Measurements from ENCODE around the gene P2RX6.
"Not testable (repeated sequence)": the region's sequence is repeated elsewhere in the genome, so short reads cannot be mapped to it uniquely, and the experiment has no call there.

Gene P2RX6

DNA sequence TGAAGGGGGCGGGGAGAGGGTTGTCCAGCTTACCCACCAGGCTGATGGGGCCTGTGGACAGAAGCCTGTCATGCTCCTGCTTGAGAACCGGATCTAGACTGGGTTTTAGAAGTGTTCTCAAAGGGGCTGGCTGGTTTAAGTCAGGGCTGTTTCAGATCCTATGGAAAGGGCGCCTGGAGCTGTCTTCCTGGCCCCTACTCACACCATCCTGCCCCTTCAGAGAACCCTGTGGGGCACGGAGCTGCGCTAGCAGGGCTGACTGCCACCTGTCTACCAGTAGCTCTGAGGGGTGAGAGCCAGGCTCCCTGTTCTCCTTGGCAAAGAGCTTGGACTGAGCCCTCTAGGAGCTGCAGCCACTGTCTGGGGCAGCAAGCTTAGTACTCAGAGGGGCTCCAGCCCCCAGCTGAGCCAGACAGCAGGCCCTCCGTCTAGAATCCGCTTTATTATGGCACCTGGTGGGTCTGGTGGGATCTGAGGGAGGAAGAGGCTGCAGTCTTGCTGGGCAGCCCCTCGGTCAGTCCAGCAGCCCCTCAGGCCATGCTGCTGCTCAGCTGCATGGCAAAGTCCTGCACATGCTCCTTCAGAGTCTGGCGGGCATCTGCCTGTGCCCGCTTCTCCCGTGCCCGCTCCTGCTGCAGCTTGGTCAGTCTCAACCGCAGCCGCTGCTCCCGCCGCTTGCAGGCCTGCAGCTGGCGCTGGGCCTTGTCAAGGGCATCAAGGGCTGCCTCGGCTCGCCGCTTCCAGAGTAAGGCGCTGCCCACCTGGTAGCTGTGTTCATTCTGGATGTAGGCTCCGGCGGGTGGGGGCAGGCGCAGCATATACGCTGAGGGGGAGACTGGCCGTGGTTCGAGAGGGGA is 15.4 kb upstream of the P2RX6 start:
- Histone ChIP-seq H3K4me3 (replicated peaks; ENCODE audit: low read depth, low read length) (no peak overlapping the region; the same call in 1 of the 2 replicates), H3K36me3 (ENCODE audit: control insufficient read depth, insufficient read depth, low read length) (peaks cover 24% of the 10 kb centered on the region), H3K27me3 (replicated peaks; ENCODE audit: control insufficient read depth, insufficient read depth, low read length) (no peaks in the 10 kb centered on the region)
- TF ChIP-seq, protein P1, sequence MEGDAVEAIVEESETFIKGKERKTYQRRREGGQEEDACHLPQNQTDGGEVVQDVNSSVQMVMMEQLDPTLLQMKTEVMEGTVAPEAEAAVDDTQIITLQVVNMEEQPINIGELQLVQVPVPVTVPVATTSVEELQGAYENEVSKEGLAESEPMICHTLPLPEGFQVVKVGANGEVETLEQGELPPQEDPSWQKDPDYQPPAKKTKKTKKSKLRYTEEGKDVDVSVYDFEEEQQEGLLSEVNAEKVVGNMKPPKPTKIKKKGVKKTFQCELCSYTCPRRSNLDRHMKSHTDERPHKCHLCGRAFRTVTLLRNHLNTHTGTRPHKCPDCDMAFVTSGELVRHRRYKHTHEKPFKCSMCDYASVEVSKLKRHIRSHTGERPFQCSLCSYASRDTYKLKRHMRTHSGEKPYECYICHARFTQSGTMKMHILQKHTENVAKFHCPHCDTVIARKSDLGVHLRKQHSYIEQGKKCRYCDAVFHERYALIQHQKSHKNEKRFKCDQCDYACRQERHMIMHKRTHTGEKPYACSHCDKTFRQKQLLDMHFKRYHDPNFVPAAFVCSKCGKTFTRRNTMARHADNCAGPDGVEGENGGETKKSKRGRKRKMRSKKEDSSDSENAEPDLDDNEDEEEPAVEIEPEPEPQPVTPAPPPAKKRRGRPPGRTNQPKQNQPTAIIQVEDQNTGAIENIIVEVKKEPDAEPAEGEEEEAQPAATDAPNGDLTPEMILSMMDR (IDR thresholded peaks at IDR 0.05; ENCODE audit: insufficient read depth, low read length, poor library complexity, severe bottlenecking): no peak
- no peak for DNase-seq (ENCODE audit: extremely low read depth, insufficient read length)

DNA sequence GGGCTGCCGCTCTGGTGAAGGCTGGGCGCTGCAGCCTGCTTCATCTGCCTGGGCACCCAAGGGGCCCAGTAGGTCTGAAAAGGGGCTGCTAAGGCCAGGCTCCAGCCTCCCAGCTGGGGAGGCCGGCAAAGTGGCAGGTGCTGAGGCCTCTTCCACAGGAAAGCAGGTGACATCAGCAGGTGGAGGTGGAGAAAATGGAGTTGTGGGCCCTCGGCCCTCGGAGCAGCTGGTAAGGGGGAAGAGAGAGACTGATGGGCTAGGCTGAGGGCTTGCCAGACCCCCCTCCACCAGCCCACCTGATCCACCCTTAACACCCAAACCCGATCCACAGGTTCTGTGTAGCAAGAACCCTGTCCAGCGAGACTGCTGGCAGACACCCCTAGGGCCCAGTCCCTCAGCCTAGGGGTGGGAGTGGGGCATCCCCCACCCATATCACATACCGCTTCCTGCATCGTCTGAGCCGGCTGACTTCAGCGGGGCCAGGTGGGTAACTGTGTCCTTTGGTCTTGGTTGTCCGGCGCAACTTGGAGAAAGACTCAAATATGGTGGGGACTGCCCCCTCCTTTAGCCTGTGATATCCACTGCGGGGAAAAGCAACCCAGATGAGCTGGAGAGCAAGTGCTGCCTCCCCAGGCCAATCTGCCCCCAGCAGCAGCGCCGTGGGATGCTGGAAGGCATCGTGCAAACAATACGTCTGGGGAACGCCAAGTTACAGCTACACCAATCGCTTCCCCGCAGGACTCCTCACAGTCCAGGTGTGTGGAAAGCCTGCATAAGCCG is 14.6 kb upstream of the P2RX6 start:
- DNase-seq (ENCODE audit: extremely low read depth, insufficient read length): no peak
- peak overlapping the region; percentile 81 for H3K4me3 ChIP-seq (replicated peaks; ENCODE audit: low read depth, low read length)
- peaks cover 24% of the 10 kb centered on the region for H3K36me3 ChIP-seq (ENCODE audit: control insufficient read depth, insufficient read depth, low read length)
- H3K27me3 ChIP-seq (replicated peaks; ENCODE audit: control insufficient read depth, insufficient read depth, low read length): no peaks in the 10 kb centered on the region
- TF ChIP-seq, protein P1 (IDR thresholded peaks at IDR 0.05; ENCODE audit: insufficient read depth, low read length, poor library complexity, severe bottlenecking): no peak

DNA sequence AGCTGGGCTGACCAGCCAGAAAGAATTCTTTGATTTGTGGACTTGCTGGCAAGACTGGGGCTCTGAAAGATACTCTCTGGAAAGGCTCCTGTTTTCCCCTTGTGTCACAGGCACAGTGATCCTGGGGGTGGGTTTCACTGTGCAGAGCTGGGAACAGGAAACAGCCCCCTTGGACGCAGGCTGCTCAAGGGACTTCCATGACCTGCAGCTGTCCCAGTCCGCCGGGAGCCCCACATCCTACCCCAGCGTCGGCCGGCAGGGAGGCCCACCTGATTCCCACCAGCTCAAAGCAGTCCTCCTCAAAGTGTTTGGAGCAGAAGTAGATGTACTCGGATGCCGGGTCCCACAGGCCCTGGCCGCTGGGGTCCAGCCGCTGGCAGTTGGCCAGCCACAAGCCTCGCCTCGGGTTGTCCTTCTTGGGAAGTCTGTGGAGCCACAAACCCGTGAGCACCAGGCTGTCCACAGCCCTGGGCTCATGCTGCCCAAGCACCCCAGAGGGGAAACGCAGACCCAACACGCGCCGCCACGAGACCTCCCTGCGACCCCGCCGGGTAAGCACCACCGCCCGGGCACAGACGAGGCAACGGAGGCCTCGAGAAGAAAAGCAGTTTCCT is 13.9 kb upstream of the P2RX6 start:
- H3K36me3 ChIP-seq (ENCODE audit: control insufficient read depth, insufficient read depth, low read length): peaks cover 24% of the 10 kb centered on the region
- H3K27me3 ChIP-seq (replicated peaks; ENCODE audit: control insufficient read depth, insufficient read depth, low read length): no peaks in the 10 kb centered on the region
- TF ChIP-seq, protein P1 (IDR thresholded peaks at IDR 0.05; ENCODE audit: insufficient read depth, low read length, poor library complexity, severe bottlenecking): no peak
- peak overlapping the region; percentile 81 for H3K4me3 ChIP-seq (replicated peaks; ENCODE audit: low read depth, low read length)
- DNase-seq (ENCODE audit: extremely low read depth, insufficient read length): no peak

DNA sequence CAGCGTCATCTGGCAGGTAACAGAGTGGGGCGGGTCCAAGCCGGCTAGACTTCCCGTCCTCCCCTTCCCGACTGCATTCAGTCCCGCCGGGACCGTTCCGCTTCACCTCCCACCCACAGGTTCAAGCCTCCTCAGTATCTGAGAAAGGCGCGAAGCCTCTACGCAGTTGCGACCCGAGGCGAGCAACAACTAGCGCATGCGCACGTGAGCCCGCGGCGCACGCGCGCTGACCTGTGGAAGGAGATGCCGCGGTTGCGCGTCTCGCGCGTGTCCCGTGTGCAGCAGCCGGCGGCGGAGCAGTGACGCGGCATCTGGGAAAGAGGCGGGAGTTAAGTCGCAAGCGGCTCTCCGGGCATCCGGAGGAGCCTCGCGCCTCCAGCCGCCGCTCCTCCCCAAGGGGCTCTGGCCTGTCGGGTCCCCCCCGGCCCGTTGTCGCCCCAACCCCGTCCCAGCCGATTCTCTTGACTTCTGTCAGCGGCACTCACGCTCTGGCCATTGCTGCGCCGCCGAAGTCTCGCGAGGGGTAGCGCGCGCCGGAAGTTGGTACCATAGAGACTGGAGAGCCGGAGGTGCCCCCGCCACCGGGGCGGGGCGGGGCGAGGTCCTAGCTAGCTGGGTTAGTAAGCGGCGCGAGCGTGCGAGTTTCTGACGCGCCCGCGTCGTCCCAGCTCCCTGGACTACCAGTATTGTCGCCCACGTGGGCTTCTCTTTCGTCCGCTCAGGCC is 13.2 kb upstream of the P2RX6 start, which contains the start of gene THAP7:
THAP7 (minus strand) TSS at position 518 of the 725 bp plus-strand sequence; CDS start at position 311, 207 bp downstream.
- TF ChIP-seq, protein P1 (IDR thresholded peaks at IDR 0.05; ENCODE audit: insufficient read depth, low read length, poor library complexity, severe bottlenecking): no peak
- H3K27me3 ChIP-seq (replicated peaks; ENCODE audit: control insufficient read depth, insufficient read depth, low read length): no peaks in the 10 kb centered on the region
- peaks cover 23% of the 10 kb centered on the region for H3K36me3 ChIP-seq (ENCODE audit: control insufficient read depth, insufficient read depth, low read length)
- peak within 1 kb of the TSS; percentile 81 for H3K4me3 ChIP-seq (replicated peaks; ENCODE audit: low read depth, low read length)
- peak; percentile 100 for DNase-seq (ENCODE audit: extremely low read depth, insufficient read length)

DNA sequence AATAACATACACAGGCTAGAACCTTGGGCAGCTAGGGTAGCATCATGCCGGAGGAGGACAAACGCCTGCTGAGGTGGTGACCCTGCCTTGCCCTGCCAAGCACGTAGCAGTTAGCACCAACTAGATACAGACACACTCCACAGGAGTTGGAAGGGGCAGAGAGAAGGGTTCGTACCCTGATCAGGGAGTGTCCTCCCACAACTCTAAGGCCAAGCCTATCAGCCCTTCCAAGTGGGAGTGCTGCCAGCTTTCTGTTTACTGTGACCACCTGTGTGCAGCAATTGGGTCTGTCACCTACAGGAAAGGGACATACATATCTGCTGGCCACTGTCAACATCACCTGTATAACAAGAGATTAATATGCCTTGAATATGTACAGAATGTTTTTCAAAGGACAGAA is 11.2 kb upstream of the P2RX6 start:
- TF ChIP-seq, protein P1 (IDR thresholded peaks at IDR 0.05; ENCODE audit: insufficient read depth, low read length, poor library complexity, severe bottlenecking): no peak
- DNase-seq (ENCODE audit: extremely low read depth, insufficient read length): no peak
- Histone ChIP-seq H3K27me3 (replicated peaks; ENCODE audit: control insufficient read depth, insufficient read depth, low read length) (no peaks in the 10 kb centered on the region), H3K36me3 (ENCODE audit: control insufficient read depth, insufficient read depth, low read length) (peaks cover 9% of the 10 kb centered on the region), H3K4me3 (replicated peaks; ENCODE audit: low read depth, low read length) (no peak overlapping the region)

DNA sequence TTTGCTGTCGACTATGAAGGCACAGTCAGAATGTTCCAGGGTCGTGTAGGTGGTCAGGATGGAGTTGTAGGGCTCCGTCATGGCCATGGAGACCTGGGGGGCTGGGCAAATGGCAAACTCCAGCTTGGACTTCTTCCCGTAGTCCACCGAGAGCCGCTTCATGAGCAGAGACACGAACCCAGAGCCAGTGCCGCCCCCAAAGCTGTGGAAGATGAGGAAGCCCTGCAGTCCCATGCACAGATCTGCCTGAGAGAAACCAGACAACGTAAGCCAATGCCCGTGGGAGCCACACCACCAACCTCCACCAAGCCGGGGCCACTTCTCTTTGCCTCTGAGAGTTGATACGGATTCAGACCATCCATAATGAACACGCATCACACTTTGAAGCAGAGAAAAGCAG is 5.8 kb upstream of the P2RX6 start:
- DNase-seq (ENCODE audit: extremely low read depth, insufficient read length); H3K27me3 ChIP-seq (replicated peaks; ENCODE audit: control insufficient read depth, insufficient read depth, low read length); H3K36me3 ChIP-seq (ENCODE audit: control insufficient read depth, insufficient read depth, low read length); H3K4me3 ChIP-seq (replicated peaks; ENCODE audit: low read depth, low read length): not testable (repeated sequence)
